GM15510 (cell line): ENCODE measurements around the gene HOXA11.

Experiments used
- POLR2A ChIP-seq: IDR thresholded peaks from 3 replicates; pipeline ENCODE4 v1.6.1; 2011; ENCODE audit warnings: borderline replicate concordance; ENCODE audit not compliant: insufficient read length; ENCODE audit errors: extremely low read depth

Gene HOXA11

GRCh38 chr7:27200761-27201579 is 15.9 kb upstream of the HOXA11 start:
- no peak for TF ChIP-seq POLR2A

- no peak for TF ChIP-seq POLR2A
Measured at GRCh38 chr7:27199849-27200760, 15.1 kb upstream of the HOXA11 start, which contains the start of gene HOXA13. TSS of gene HOXA13 (minus strand) at chr7:27200091. CDS start at chr7:27200077, 14 bp downstream.

- TF ChIP-seq POLR2A = no peak
Measured at GRCh38 chr7:27198871-27199801, 14.1 kb upstream of the HOXA11 start.

- no peak for TF ChIP-seq POLR2A
Measured at GRCh38 chr7:27198138-27198841, 13.3 kb upstream of the HOXA11 start.

GRCh38 chr7:27197137-27198042 is 12.4 kb upstream of the HOXA11 start:
- no peak for TF ChIP-seq POLR2A

GRCh38 chr7:27196287-27196767 is 11.3 kb upstream of the HOXA11 start:
- no peak for TF ChIP-seq POLR2A

- no peak for TF ChIP-seq POLR2A
Measured at GRCh38 chr7:27194686-27195379, 9.8 kb upstream of the HOXA11 start.

- no peak for TF ChIP-seq POLR2A
Measured at GRCh38 chr7:27194002-27194352, 8.9 kb upstream of the HOXA11 start.

GRCh38 chr7:27193335-27194001 is 8.4 kb upstream of the HOXA11 start:
- no peak for TF ChIP-seq POLR2A

- TF ChIP-seq POLR2A = no peak
Measured at GRCh38 chr7:27192546-27193334, 7.7 kb upstream of the HOXA11 start.

GRCh38 chr7:27191833-27192545 is 7.0 kb upstream of the HOXA11 start:
- no peak for TF ChIP-seq POLR2A
